ENCODE results near the gene MRC2. TPM values are rescaled to one million over a fixed set of nuclear protein-coding genes. Genes with fewer than 3 reads are reported as not detected.

Gene MRC2
- total RNA-seq, 1 experiment from 2014 or later: 10.7 TPM

GRCh38 chr17:62605588-62605987, 21.9 kb upstream of the MRC2 start:
- Histone ChIP-seq H4K20me1 (ENCODE audit: insufficient read depth) (0 out of 2 replicates have a peak, but pooled peaks cover 3% of the 10 kb centered on the region), H3K9ac (ENCODE audit: low read length) (no peak overlapping the region), H3K27me3 (ENCODE audit: insufficient read depth, low read length) (no peaks in the 10 kb centered on the region), H3K36me3 (ENCODE audit: control insufficient read depth in 1 of 2, insufficient read depth in 2 of 2, low read length in 2 of 2) (peaks cover 25 to 32% of the 10 kb centered on the region in 2 experiments), H3K79me2 (ENCODE audit: insufficient read depth, low read length) (no peaks in the 10 kb centered on the region), H2AFZ (ENCODE audit: low read depth, low read length, poor library complexity, severe bottlenecking) (no peak overlapping the region), H3K4me1 (ENCODE audit: control insufficient read depth in 1 of 2, insufficient read depth in 2 of 2, low read length in 2 of 2) (no peaks in the 10 kb centered on the region), H3K4me3 (replicated peaks in 1 of 2; ENCODE audit: low read depth in 1 of 2, low read length in 2 of 2) (no peak overlapping the region), H3K9me2 (ENCODE audit: insufficient read depth) (no peaks in the 10 kb centered on the region), H3K27ac (ENCODE audit: low read depth, low read length) (no peak overlapping the region), H3K4me2 (ENCODE audit: low read length) (no peak overlapping the region), H3K9me3 (ENCODE audit: control insufficient read depth in 1 of 2, insufficient read depth in 1 of 2, low read depth in 1 of 2, low read length in 2 of 2) (no peaks in the 10 kb centered on the region)
- RAD21 ChIA-PET (ENCODE audit: low non-redundant PET in 1 of 2, low total read pairs in 2 of 2, uncharacterized antibody in 2 of 2, unreplicated experiment in 2 of 2): no interaction called here
- no peak for ATAC-seq
- no peak for DNase-seq (ENCODE audit: low read depth, low spot score)
- TF ChIP-seq EZH2 (IDR thresholded peaks at IDR 0.05): no peak
- no peak for TF ChIP-seq REST (IDR thresholded peaks at IDR 0.05; ENCODE audit: low read depth)
- POLR2A ChIA-PET: no interaction called here
- CTCF ChIA-PET: no interaction called here
- BruUV-seq (replicated peaks): no TSS peak
- intact Hi-C loops (cut with micrococcal nuclease): loop anchor here (10.0 kb wide), 1 partner anchor 181 kb away; the partner anchor contains the start of gene METTL2A

GRCh38 chr17:62611292-62611691, 16.2 kb upstream of the MRC2 start:
- Histone ChIP-seq H3K27ac (ENCODE audit: low read depth, low read length) (no peak overlapping the region), H3K4me1 (ENCODE audit: control insufficient read depth in 1 of 2, insufficient read depth in 2 of 2, low read length in 2 of 2) (no peaks in the 10 kb centered on the region), H2AFZ (ENCODE audit: low read depth, low read length, poor library complexity, severe bottlenecking) (no peak overlapping the region), H3K4me2 (ENCODE audit: low read length) (no peak overlapping the region), H3K36me3 (ENCODE audit: control insufficient read depth in 1 of 2, insufficient read depth in 2 of 2, low read length in 2 of 2) (peaks cover 34 to 39% of the 10 kb centered on the region in 2 experiments), H3K9ac (ENCODE audit: low read length) (no peak overlapping the region), H3K9me3 (ENCODE audit: control insufficient read depth in 1 of 2, insufficient read depth in 1 of 2, low read depth in 1 of 2, low read length in 2 of 2) (no peaks in the 10 kb centered on the region), H4K20me1 (ENCODE audit: insufficient read depth) (0 out of 2 replicates have a peak, but pooled peaks cover 3% of the 10 kb centered on the region), H3K79me2 (ENCODE audit: insufficient read depth, low read length) (no peaks in the 10 kb centered on the region), H3K4me3 (replicated peaks in 1 of 2; ENCODE audit: low read depth in 1 of 2, low read length in 2 of 2) (no peak overlapping the region), H3K27me3 (ENCODE audit: insufficient read depth, low read length) (no peaks in the 10 kb centered on the region), H3K9me2 (ENCODE audit: insufficient read depth) (no peaks in the 10 kb centered on the region)
- CTCF ChIA-PET: no interaction called here
- BruUV-seq (replicated peaks): no TSS peak
- RAD21 ChIA-PET (ENCODE audit: low non-redundant PET in 1 of 2, low total read pairs in 2 of 2, uncharacterized antibody in 2 of 2, unreplicated experiment in 2 of 2): no interaction called here
- ATAC-seq (no peak), DNase-seq (ENCODE audit: low read depth, low spot score) (no peak)
- POLR2A ChIA-PET: no interaction called here
- intact Hi-C loops (cut with micrococcal nuclease): no loop called here
- TF ChIP-seq POLR2AphosphoS5 (IDR thresholded peaks at IDR 0.05; ENCODE audit: low read depth, low read length) (no peak), ZBTB33 (IDR thresholded peaks at IDR 0.05; ENCODE audit: extremely low read depth, insufficient replicate concordance, low read length) (no peak), EGR1 (IDR thresholded peaks at IDR 0.05; ENCODE audit: low read depth) (no peak), SP1 (IDR thresholded peaks at IDR 0.05; ENCODE audit: low read depth) (no peak), SIN3A (IDR thresholded peaks at IDR 0.05; ENCODE audit: low read depth) (no peak), JUND (IDR thresholded peaks at IDR 0.05) (no peak), EZH2phosphoT487 (IDR thresholded peaks at IDR 0.05; ENCODE audit: borderline replicate concordance) (no peak), REST (IDR thresholded peaks at IDR 0.05; ENCODE audit: low read depth) (no peak), CBX3 (IDR thresholded peaks at IDR 0.05; ENCODE audit: low read depth) (no peak), ELF1 (IDR thresholded peaks at IDR 0.05; ENCODE audit: borderline replicate concordance, low read depth) (no peak)
